GM18867 (cell line): ENCODE data around the gene RTEL1.

Experiments
- ATAC-seq: cut with Tn5 transposase; IDR thresholded peaks from one replicate; pipeline ENCODE4 v1.9.1; 2021; ENCODE audit warnings: mild to moderate bottlenecking, moderate library complexity; ENCODE audit not compliant: unreplicated experiment

The RTEL1 gene

GRCh38 chr20:63687419-63688178 lies 29.5 kb downstream of the RTEL1 start:
- ATAC-seq: no peak

DNA sequence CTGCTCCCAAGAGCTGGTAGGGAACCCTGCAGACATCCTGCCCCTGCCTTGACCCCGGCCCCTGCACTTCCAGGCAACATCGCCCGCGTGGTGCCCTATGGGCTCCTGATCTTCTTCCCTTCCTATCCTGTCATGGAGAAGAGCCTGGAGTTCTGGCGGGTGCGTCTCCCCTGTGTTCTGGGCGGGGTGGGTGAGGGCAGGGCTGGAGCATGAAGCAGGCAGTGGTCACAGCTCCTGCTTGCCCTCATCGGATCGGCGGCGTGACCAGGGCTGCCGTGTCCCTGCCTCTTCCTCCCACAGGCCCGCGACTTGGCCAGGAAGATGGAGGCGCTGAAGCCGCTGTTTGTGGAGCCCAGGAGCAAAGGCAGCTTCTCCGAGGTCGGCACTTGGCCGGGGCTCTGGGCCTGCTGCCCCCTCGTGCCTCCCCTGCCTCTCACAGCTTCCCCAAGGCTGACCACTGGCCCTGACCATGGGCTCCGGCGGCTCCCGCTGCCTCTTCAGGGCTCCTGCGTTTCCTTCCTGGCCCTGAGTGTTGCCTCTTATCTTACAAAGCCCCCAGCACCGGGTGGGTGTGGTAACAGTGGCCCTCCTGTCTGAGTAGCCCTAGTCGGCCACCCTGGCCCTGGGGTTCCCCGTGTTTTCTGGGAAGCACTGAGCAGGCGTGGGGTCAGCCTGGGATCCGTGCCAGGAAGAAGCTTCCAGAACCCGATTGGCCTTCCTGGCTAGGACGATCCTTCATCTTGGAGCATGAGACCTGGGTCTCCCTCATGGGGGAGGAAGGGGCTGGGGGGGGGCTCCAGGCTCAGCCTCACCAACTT lies 30.3 kb downstream of the RTEL1 start:
- no peak for ATAC-seq

GRCh38 chr20:63689046-63690002 lies 31.2 kb downstream of the RTEL1 start:
- no peak for ATAC-seq

GRCh38 chr20:63690003-63690897 lies 32.1 kb downstream of the RTEL1 start:
- no peak for ATAC-seq

GRCh38 chr20:63690898-63691710 lies 33.0 kb downstream of the RTEL1 start:
- ATAC-seq: no peak

GRCh38 chr20:63691711-63692435 lies 33.8 kb downstream of the RTEL1 start:
- ATAC-seq: no peak

GRCh38 chr20:63692436-63693082 lies 34.4 kb downstream of the RTEL1 start:
- no peak for ATAC-seq

GRCh38 chr20:63693083-63693732 lies 35.1 kb downstream of the RTEL1 start:
- no peak for ATAC-seq

GRCh38 chr20:63693733-63694583 lies 35.8 kb downstream of the RTEL1 start:
- ATAC-seq: no peak

- ATAC-seq: no peak
Measured at GRCh38 chr20:63694584-63695423, 36.7 kb downstream of the RTEL1 start.

GRCh38 chr20:63695424-63696305 lies 37.6 kb downstream of the RTEL1 start:
- ATAC-seq: no peak

DNA sequence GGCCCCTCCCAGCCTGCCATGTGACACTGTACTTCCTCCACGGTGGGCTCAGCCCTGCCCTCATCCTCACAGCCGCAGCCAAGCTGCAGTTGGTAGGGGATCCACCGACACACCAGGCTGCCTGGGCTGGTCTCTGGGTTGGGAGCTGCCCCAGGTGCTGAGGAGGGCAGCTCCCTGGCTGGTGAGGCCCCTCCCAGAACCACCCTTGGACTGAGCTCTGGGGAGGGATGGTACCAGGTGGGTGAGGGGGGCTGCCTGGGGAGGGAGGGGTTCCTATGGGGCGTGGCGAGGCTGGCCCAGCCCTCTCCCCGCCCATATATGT lies 38.2 kb downstream of the RTEL1 start:
- no peak for ATAC-seq

- ATAC-seq: no peak
Measured at GRCh38 chr20:63696628-63697356, 38.7 kb downstream of the RTEL1 start, which contains the start of gene TNFRSF6B. Gene TNFRSF6B (plus strand): TSS chr20:63696652. CDS start chr20:63696768, 116 bp downstream.

GRCh38 chr20:63697357-63697867 lies 39.3 kb downstream of the RTEL1 start:
- ATAC-seq: no peak
